ENCODE data around the gene LDHAL6A.

The LDHAL6A gene

GRCh38 chr11:18466402-18466801 lies 10.7 kb downstream of the LDHAL6A start:
- Histone ChIP-seq H4K20me1 (ENCODE audit: insufficient read depth, low read length, poor library complexity, severe bottlenecking) (no peaks in the 10 kb centered on the region), H3K9me3 (ENCODE audit: insufficient read depth, low read depth, low read length) (no peaks in the 10 kb centered on the region), H3F3A (ENCODE audit: low read depth) (no peaks in the 10 kb centered on the region), H3K4me3 (ENCODE audit: low read length, poor library complexity, severe bottlenecking) (no peak overlapping the region), H2AFZ (ENCODE audit: low read length) (no peak overlapping the region), H3K9ac (ENCODE audit: low read depth, low read length, poor library complexity, severe bottlenecking) (no peak overlapping the region), H3K4me2 (ENCODE audit: low read depth, low read length, poor library complexity, severe bottlenecking) (no peak overlapping the region), H3K27me3 (ENCODE audit: insufficient read depth, low read length, poor library complexity, severe bottlenecking) (no peaks in the 10 kb centered on the region), H3K4me1 (ENCODE audit: insufficient read depth, low read length, poor library complexity, severe bottlenecking) (no peaks in the 10 kb centered on the region), H3K9me2 (replicated peaks; ENCODE audit: low read depth, low read length) (no peaks in the 10 kb centered on the region), H3K36me3 (ENCODE audit: insufficient read depth, low read length) (no peaks in the 10 kb centered on the region), H3K79me2 (ENCODE audit: insufficient read depth, low read length) (no peaks in the 10 kb centered on the region)
- TF ChIP-seq EZH2phosphoT487 (IDR thresholded peaks at IDR 0.05; ENCODE audit: borderline replicate concordance) = no peak
- TF ChIP-seq CTCF (conservative IDR thresholded peaks at IDR 0.05; ENCODE audit: low read length) = no peak

GRCh38 chr11:18468059-18468458 lies 12.4 kb downstream of the LDHAL6A start:
- Histone ChIP-seq H3K4me2 (ENCODE audit: low read depth, low read length, poor library complexity, severe bottlenecking) (no peak overlapping the region), H2AFZ (ENCODE audit: low read length) (no peak overlapping the region), H3K9ac (ENCODE audit: low read depth, low read length, poor library complexity, severe bottlenecking) (no peak overlapping the region), H3K9me2 (replicated peaks; ENCODE audit: low read depth, low read length) (no peaks in the 10 kb centered on the region), H4K20me1 (ENCODE audit: insufficient read depth, low read length, poor library complexity, severe bottlenecking) (no peaks in the 10 kb centered on the region), H3K27me3 (ENCODE audit: insufficient read depth, low read length, poor library complexity, severe bottlenecking) (no peaks in the 10 kb centered on the region), H3K9me3 (ENCODE audit: insufficient read depth, low read depth, low read length) (no peaks in the 10 kb centered on the region), H3K79me2 (ENCODE audit: insufficient read depth, low read length) (no peaks in the 10 kb centered on the region), H3K4me3 (ENCODE audit: low read length, poor library complexity, severe bottlenecking) (no peak overlapping the region), H3F3A (ENCODE audit: low read depth) (no peaks in the 10 kb centered on the region), H3K4me1 (ENCODE audit: insufficient read depth, low read length, poor library complexity, severe bottlenecking) (no peaks in the 10 kb centered on the region), H3K36me3 (ENCODE audit: insufficient read depth, low read length) (no peaks in the 10 kb centered on the region)
- TF ChIP-seq CTCF (conservative IDR thresholded peaks at IDR 0.05; ENCODE audit: low read length) (no peak), EZH2phosphoT487 (IDR thresholded peaks at IDR 0.05; ENCODE audit: borderline replicate concordance) (no peak)

GRCh38 chr11:18468961-18469360 lies 13.3 kb downstream of the LDHAL6A start:
- Histone ChIP-seq H3K36me3 (ENCODE audit: insufficient read depth, low read length) (no peaks in the 10 kb centered on the region), H4K20me1 (ENCODE audit: insufficient read depth, low read length, poor library complexity, severe bottlenecking) (no peaks in the 10 kb centered on the region), H3K9me3 (ENCODE audit: insufficient read depth, low read depth, low read length) (no peaks in the 10 kb centered on the region), H3K9ac (ENCODE audit: low read depth, low read length, poor library complexity, severe bottlenecking) (no peak overlapping the region), H3K27me3 (ENCODE audit: insufficient read depth, low read length, poor library complexity, severe bottlenecking) (no peaks in the 10 kb centered on the region), H2AFZ (ENCODE audit: low read length) (no peak overlapping the region), H3K4me2 (ENCODE audit: low read depth, low read length, poor library complexity, severe bottlenecking) (no peak overlapping the region), H3K9me2 (replicated peaks; ENCODE audit: low read depth, low read length) (no peaks in the 10 kb centered on the region), H3K4me3 (ENCODE audit: low read length, poor library complexity, severe bottlenecking) (no peak overlapping the region), H3K4me1 (ENCODE audit: insufficient read depth, low read length, poor library complexity, severe bottlenecking) (no peaks in the 10 kb centered on the region), H3F3A (ENCODE audit: low read depth) (no peaks in the 10 kb centered on the region), H3K79me2 (ENCODE audit: insufficient read depth, low read length) (no peaks in the 10 kb centered on the region)
- TF ChIP-seq EZH2phosphoT487 (IDR thresholded peaks at IDR 0.05; ENCODE audit: borderline replicate concordance) (no peak), CTCF (conservative IDR thresholded peaks at IDR 0.05; ENCODE audit: low read length) (no peak)
